WTC11 (cell line): ENCODE data around the gene LRFN2. TPM values are rescaled to one million over a fixed set of nuclear protein-coding genes. Genes with fewer than 3 reads are reported as not detected.

Source experiments
- ATAC-seq: fragments of 200-7000 bp; cut with Tn5 transposase; 2 replicates; pipeline ENCODE4 v1.10.0; 2021; ENCODE audit warnings: mild to moderate bottlenecking, moderate library complexity
- CTCF ChIA-PET: fragments of 300-600 bp; sonication (Branson Sonifier 250); formaldehyde crosslinking; loops from one replicate; lab custom pipeline; 2021; ENCODE audit warnings: antibody characterized with exemption; lab: Charles Lee
- POLR2A ChIA-PET: fragments of 350-600 bp; sonication (Branson Sonifier 250); formaldehyde crosslinking; loops from one replicate; lab custom pipeline; 2021; ENCODE audit warnings: antibody characterized with exemption; lab: Charles Lee
- DNase-seq: peaks from one replicate; pipeline ENCODE4 v3.0.0; 2021; ENCODE audit warnings: low spot score
- H3K27ac Mint-ChIP-seq: 2 replicates; pipeline ENCODE4 v1.8.0; 2021; ENCODE audit warnings: mixed read lengths
- H3K27me3 Mint-ChIP-seq: 2 replicates; pipeline ENCODE4 v1.8.0; 2021; ENCODE audit warnings: low read depth, mild to moderate bottlenecking, moderate library complexity, mixed read lengths
- H3K36me3 Mint-ChIP-seq: 2 replicates; pipeline ENCODE4 v1.8.0; 2021; ENCODE audit warnings: mixed read lengths
- H3K4me1 Mint-ChIP-seq: 2 replicates; pipeline ENCODE4 v1.8.0; 2022; ENCODE audit warnings: mixed read lengths
- H3K4me3 Mint-ChIP-seq: 2 replicates; pipeline ENCODE4 v1.8.0; 2021; ENCODE audit warnings: mild to moderate bottlenecking, moderate library complexity, mixed read lengths
- H3K9me3 Mint-ChIP-seq: 2 replicates; pipeline ENCODE4 v1.8.0; 2021; ENCODE audit warnings: mixed read lengths
- ATF2 ChIP-seq: sonication (generic); formaldehyde crosslinking; IDR thresholded peaks from 2 replicates; pipeline ENCODE4 v1.8.1; 2022; ENCODE audit warnings: low read depth, missing genetic modification reagents, borderline replicate concordance
- ATF6 ChIP-seq: sonication (generic); formaldehyde crosslinking; IDR thresholded peaks from 2 replicates; pipeline ENCODE4 v1.8.1; 2023; ENCODE audit warnings: mild to moderate bottlenecking, missing genetic modification reagents
- CTCF ChIP-seq: fragments of 200-600 bp; IDR thresholded peaks from 2 replicates; pipeline ENCODE4 v1.8.0; 2022; ENCODE audit warnings: antibody characterized with exemption
- E2F5 ChIP-seq: sonication (generic); formaldehyde crosslinking; IDR thresholded peaks from 2 replicates; pipeline ENCODE4 v1.8.1; 2022; ENCODE audit warnings: mild to moderate bottlenecking, moderate library complexity, missing genetic modification reagents
- FOXJ3 ChIP-seq: sonication (generic); formaldehyde crosslinking; IDR thresholded peaks from 2 replicates; pipeline ENCODE4 v1.9.0; 2021; ENCODE audit warnings: missing genetic modification reagents, mild to moderate bottlenecking, borderline replicate concordance
- GABPB1 ChIP-seq: sonication (generic); formaldehyde crosslinking; IDR thresholded peaks from 2 replicates; pipeline ENCODE4 v1.8.1; 2023; ENCODE audit warnings: mild to moderate bottlenecking, missing genetic modification reagents
- HMGA2 ChIP-seq: fragments of 250-450 bp; sonication (Bioruptor Pico); IDR thresholded peaks from 2 replicates; pipeline ENCODE4 v1.4.0; 2021; ENCODE audit warnings: mild to moderate bottlenecking, moderate library complexity
- NR1H2 ChIP-seq: sonication (generic); formaldehyde crosslinking; IDR thresholded peaks from 2 replicates; pipeline ENCODE4 v1.9.0; 2021; ENCODE audit warnings: mild to moderate bottlenecking, moderate library complexity, missing genetic modification reagents
- NR3C1 ChIP-seq: sonication (generic); formaldehyde crosslinking; conservative IDR thresholded peaks from 2 replicates; pipeline ENCODE4 v1.8.1; 2023; ENCODE audit warnings: low read depth, mild to moderate bottlenecking, missing genetic modification reagents
- OVOL2 ChIP-seq: fragments of 250-450 bp; sonication (Bioruptor Pico); IDR thresholded peaks from 2 replicates; pipeline ENCODE4 v1.9.0; 2021; ENCODE audit warnings: mild to moderate bottlenecking, borderline replicate concordance
- PRRX2 ChIP-seq: fragments of 250-450 bp; sonication (Bioruptor Pico); IDR thresholded peaks from 2 replicates; pipeline ENCODE4 v1.8.0; 2021; ENCODE audit warnings: mild to moderate bottlenecking
- SOX15 ChIP-seq: fragments of 250-450 bp; sonication (Bioruptor Pico); IDR thresholded peaks from 2 replicates; pipeline ENCODE4 v1.9.0; 2021; ENCODE audit warnings: mild to moderate bottlenecking
- ZBTB21 ChIP-seq: sonication (generic); formaldehyde crosslinking; IDR thresholded peaks from 2 replicates; pipeline ENCODE4 v1.8.1; 2023; ENCODE audit warnings: mild to moderate bottlenecking, missing genetic modification reagents, borderline replicate concordance
- ZNF121 ChIP-seq: sonication (generic); formaldehyde crosslinking; IDR thresholded peaks from 2 replicates; pipeline ENCODE4 v1.8.0; 2023; ENCODE audit warnings: missing genetic modification reagents
- ZNF232 ChIP-seq: sonication (generic); formaldehyde crosslinking; IDR thresholded peaks from 2 replicates; pipeline ENCODE4 v1.8.0; 2022; ENCODE audit warnings: mild to moderate bottlenecking, missing genetic modification reagents
- ZNF317 ChIP-seq: sonication (generic); formaldehyde crosslinking; IDR thresholded peaks from 2 replicates; pipeline ENCODE4 v1.8.1; 2023; ENCODE audit warnings: low read depth, mild to moderate bottlenecking, moderate library complexity, missing genetic modification reagents, borderline replicate concordance
- ZSCAN18 ChIP-seq: fragments of 250-450 bp; sonication (Bioruptor Pico); IDR thresholded peaks from 2 replicates; pipeline ENCODE4 v2.1.2; 2022; ENCODE audit warnings: mild to moderate bottlenecking, moderate library complexity
- total RNA-seq: library from RNA; stranded (reverse); gene quantifications from 3 replicates; pipeline ENCODE4 v1.2.3, GENCODE V29; 2021
- TF ChIP-seq, protein P1 (sequence below): sonication (generic); formaldehyde crosslinking; conservative IDR thresholded peaks from 2 replicates; pipeline ENCODE4 v1.8.1; 2022; ENCODE audit warnings: mild to moderate bottlenecking, missing genetic modification reagents

Gene LRFN2
- total RNA-seq, 1 experiment from 2014 or later: 1.6 TPM

- TF ChIP-seq, protein P1, sequence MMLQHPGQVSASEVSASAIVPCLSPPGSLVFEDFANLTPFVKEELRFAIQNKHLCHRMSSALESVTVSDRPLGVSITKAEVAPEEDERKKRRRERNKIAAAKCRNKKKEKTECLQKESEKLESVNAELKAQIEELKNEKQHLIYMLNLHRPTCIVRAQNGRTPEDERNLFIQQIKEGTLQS (CRISPR knock-in tag): no peak
- no peak for TF ChIP-seq CTCF
Observed at GRCh38 chr6:40425192-40425919, 161.8 kb downstream of the LRFN2 start (continued).

DNA sequence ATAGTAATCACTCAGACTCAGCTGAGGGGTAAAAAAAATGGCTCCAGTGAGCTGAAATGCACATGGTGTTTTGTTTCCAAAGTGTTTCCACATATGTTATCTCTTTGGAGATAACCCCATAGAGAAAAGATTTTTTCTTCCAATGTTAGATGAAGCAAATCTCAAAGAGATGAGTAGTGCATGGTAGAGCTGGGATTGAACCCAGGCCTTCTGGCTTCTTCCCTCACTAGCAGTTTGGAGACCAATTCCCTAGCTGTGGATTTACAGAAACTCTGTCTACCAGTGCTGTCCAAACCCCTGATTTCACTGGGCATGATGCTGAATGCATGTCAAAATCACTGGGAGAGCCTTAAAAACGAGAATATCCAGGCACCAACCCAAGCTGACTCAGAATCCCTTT, 165.1 kb downstream of the LRFN2 start:
- Mint-ChIP-seq H3K4me1 (peaks cover 45% of the 10 kb centered on the region), H3K9me3 (no peaks in the 10 kb centered on the region), H3K27ac (no peak overlapping the region), H3K4me3 (no peak overlapping the region), H3K36me3 (no peaks in the 10 kb centered on the region), H3K27me3 (no peaks in the 10 kb centered on the region)
- DNase-seq: no peak
- CTCF ChIA-PET: no interaction called here
- no peak for TF ChIP-seq ATF2 (CRISPR knock-in tag)
- no peak for TF ChIP-seq E2F5 (CRISPR knock-in tag)
- no peak for TF ChIP-seq GABPB1 (CRISPR knock-in tag)
- no peak for TF ChIP-seq ZNF121 (CRISPR knock-in tag)
- no peak for TF ChIP-seq FOXJ3 (CRISPR knock-in tag)
- no peak for TF ChIP-seq NR3C1 (CRISPR knock-in tag)
- no peak for TF ChIP-seq ZNF317
- no peak for TF ChIP-seq ZSCAN18
- no peak for TF ChIP-seq SOX15
- TF ChIP-seq HMGA2 (CRISPR knock-in tag): no peak
- no peak for TF ChIP-seq ATF6 (CRISPR knock-in tag)
- no peak for TF ChIP-seq CTCF
- no peak for TF ChIP-seq ZBTB21 (CRISPR knock-in tag)
- no peak for TF ChIP-seq ZNF232
- no peak for TF ChIP-seq NR1H2 (CRISPR knock-in tag)
- TF ChIP-seq PRRX2 (CRISPR knock-in tag): no peak
- no peak for TF ChIP-seq OVOL2 (CRISPR knock-in tag)
- no peak for ATAC-seq
- POLR2A ChIA-PET: no interaction called here
